T-helper 17 cell (primary cell): ENCODE data around the gene GOLGA6D. TPM values are rescaled to one million over a fixed set of nuclear protein-coding genes. Genes with fewer than 3 reads are reported as not detected.
"Not testable (repeated sequence)": the region's sequence is repeated elsewhere in the genome, so short reads cannot be mapped to it uniquely, and the experiment has no call there.

Experiments
- ATAC-seq: fragments of 150-1000 bp; cut with Tn5 transposase; 2 replicates; pipeline ENCODE4 v1.10.0; 2021; ENCODE audit warnings: mild to moderate bottlenecking, moderate library complexity
- DNase-seq, 3 donors: peaks; one replicate each; pipeline versions ENCODE4 v3.0.0 to v3.0.0-alpha.2; 2020 to 2021
- H3K9me3 ChIP-seq: one replicate; pipeline ENCODE4 v1.7.0; 2013; ENCODE audit warnings: low read length, mild to moderate bottlenecking; ENCODE audit not compliant: control insufficient read depth, poor library complexity, severe bottlenecking
- H3K27ac Mint-ChIP-seq: one replicate; pipeline ENCODE4 v1.8.0; 2022; ENCODE audit warnings: mild to moderate bottlenecking, moderate library complexity, mixed read lengths
- H3K27me3 Mint-ChIP-seq: one replicate; pipeline ENCODE4 v1.8.0; 2022; ENCODE audit warnings: mixed read lengths
- H3K36me3 Mint-ChIP-seq: one replicate; pipeline ENCODE4 v1.8.0; 2022; ENCODE audit warnings: low read depth, mixed read lengths
- H3K4me1 Mint-ChIP-seq: one replicate; pipeline ENCODE4 v1.8.0; 2022; ENCODE audit warnings: mild to moderate bottlenecking, mixed read lengths
- H3K4me3 Mint-ChIP-seq: one replicate; pipeline ENCODE4 v1.8.0; 2022; ENCODE audit warnings: mild to moderate bottlenecking, moderate library complexity, mixed read lengths
- total RNA-seq, 4 donors: library from RNA in 2 of 4; stranded (reverse) in 2 of 4; gene quantifications; one replicate each; pipeline ENCODE4 v1.2.3 and lab custom pipeline; 2022 to 2026

Gene GOLGA6D, protein sequence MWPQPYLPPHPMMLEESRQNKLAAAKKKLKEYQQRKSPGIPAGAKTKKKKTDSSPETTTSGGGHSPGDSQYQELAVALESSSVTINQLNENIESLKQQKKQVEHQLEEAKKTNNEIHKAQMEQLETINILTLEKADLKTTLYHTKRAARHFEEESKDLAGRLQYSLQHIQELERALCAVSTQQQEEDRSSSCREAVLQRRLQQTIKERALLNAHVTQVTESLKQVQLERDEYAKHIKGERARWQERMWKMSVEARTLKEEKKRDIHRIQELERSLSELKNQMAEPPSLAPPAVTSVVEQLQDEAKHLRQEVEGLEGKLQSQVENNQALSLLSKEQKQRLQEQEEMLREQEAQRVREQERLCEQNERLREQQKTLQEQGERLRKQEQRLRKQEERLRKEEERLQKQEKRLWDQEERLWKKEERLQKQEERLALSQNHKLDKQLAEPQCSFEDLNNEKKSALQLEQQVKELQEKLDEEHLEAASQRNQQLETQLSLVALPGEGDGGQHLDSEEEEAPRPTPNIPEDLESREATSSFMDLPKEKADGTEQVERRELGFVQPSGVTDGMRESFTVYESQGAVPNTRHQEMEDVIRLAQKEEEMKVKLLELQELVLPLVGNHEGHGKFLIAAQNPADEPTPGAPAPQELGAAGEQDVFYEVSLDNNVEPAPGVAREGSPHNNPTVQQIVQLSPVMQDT
- under 1 TPM in 1 of 2 donors, not detected in 1; 0.10 TPM for total RNA-seq
- total RNA-seq (lab: John Stamatoyannopoulos, UW), result 0 reads per million in 2 donors

- not testable (repeated sequence) for ATAC-seq, DNase-seq, H3K27ac Mint-ChIP-seq, H3K9me3 ChIP-seq, H3K4me3 Mint-ChIP-seq, H3K27me3 Mint-ChIP-seq, H3K4me1 Mint-ChIP-seq, H3K36me3 Mint-ChIP-seq
Observed at GRCh38 chr15:75282572-75282971, at the start of gene GOLGA6D. Gene GOLGA6D, plus strand, starts transcription at chr15:75282835. Its CDS starts 41 bp downstream, at chr15:75282876.

DNA sequence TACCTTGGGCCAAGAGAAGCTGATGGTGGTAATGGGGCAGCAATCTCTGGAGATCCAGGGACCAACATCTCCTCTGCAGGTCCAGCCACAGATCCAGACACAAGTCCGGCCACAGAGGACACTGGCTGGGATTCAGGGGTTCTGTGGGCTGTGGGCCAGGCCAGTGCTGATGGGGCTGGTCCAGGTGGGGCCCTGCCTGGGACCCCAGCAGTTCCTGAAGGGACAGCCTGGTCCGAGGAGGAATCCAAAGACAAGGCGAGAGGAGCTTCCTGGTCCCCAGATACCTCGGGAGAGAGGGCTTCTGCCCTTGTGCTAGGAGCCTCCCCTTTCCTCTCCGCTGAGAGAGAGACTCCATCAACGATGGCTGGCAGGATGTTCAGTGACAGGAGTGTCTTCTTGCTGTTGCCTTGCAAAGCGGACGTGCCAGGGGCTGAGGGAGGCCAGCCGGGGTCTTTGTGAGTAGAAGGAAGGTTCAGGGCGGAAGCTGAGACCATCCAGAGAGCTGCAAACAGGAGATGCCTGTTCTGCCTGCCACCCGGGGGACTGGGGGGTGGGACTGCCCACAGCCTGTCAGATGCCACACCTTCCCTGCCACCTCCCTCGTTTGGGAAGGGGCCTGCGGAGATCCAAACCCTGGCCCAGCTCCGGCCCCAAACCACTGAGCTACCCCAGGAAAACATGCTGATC is 49.0 kb upstream of the GOLGA6D start:
- Mint-ChIP-seq H3K4me3 (no peak overlapping the region), H3K27me3 (peaks cover 33% of the 10 kb centered on the region), H3K4me1 (peaks cover 2% of the 10 kb centered on the region), H3K27ac (peak overlapping the region; percentile 14), H3K36me3 (peaks cover 9% of the 10 kb centered on the region)
- ATAC-seq (no peak), DNase-seq (no peak)
- H3K9me3 ChIP-seq, result no peaks in the 10 kb centered on the region

GRCh38 chr15:75234191-75234810 is 48.3 kb upstream of the GOLGA6D start:
- ATAC-seq, result no peak
- peaks cover 9% of the 10 kb centered on the region for H3K36me3 Mint-ChIP-seq
- DNase-seq, result no peak
- H3K4me3 Mint-ChIP-seq, result no peak overlapping the region
- H3K27me3 Mint-ChIP-seq, result peaks cover 38% of the 10 kb centered on the region
- no peaks in the 10 kb centered on the region for H3K9me3 ChIP-seq
- peaks cover 2% of the 10 kb centered on the region for H3K4me1 Mint-ChIP-seq
- peak overlapping the region; percentile 14 for H3K27ac Mint-ChIP-seq

GRCh38 chr15:75235051-75235673 is 47.5 kb upstream of the GOLGA6D start:
- H3K27me3 Mint-ChIP-seq, result peaks cover 39% of the 10 kb centered on the region
- no peak overlapping the region for H3K27ac Mint-ChIP-seq
- no peaks in the 10 kb centered on the region for H3K9me3 ChIP-seq
- no peak overlapping the region for H3K4me3 Mint-ChIP-seq
- peaks cover 9% of the 10 kb centered on the region for H3K36me3 Mint-ChIP-seq
- ATAC-seq (no peak), DNase-seq (no peak)
- H3K4me1 Mint-ChIP-seq, result peaks cover 2% of the 10 kb centered on the region

DNA sequence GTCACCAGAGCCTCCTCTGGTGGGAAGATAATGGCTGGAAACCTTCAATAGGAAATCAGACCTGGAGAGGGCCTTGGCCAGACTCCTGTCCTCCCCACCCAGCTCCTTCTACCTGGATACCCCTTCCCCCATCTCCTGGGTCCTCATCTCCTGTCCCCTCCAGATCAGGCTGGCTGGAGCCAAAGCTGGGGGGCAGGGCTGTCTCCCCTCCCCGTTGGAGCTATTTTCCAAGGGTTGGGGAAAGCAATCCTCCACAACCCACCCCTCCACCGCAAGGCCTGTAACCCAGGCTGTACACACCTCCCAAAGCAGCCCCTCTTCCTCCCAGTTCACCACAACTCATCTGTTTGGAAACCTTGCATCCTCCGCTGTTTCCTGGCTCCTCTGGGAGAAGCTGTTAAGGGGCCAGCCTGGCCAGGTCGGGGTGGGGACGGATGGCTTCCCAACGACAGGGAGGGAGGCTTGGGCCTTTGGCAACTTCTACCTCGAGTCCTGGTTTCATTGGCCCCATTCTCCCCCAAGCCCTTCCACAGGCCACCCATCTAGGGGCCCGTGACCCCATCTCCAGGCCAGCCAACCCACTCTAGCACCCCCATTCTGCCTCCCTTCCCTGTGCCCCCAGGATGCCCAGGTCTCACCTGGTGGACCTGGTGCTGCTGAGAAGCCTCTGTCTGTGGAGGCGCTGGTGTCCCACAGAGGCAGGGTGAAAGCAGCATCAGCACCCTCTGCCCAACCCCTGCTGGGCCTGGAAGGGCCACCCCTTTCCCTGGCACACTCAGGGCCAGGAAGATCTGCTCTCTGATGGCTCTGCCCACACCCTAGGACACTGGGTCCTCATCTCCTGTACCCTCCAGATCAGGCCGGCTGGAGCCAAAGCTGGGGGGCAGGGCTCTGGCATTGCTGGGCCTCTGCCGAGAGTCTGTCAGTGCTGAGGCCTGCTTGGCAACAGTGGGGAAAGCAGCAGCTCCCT is 46.6 kb upstream of the GOLGA6D start:
- no peak for DNase-seq
- Mint-ChIP-seq H3K27ac (no peak overlapping the region), H3K4me3 (no peak overlapping the region), H3K36me3 (peaks cover 9% of the 10 kb centered on the region), H3K4me1 (no peaks in the 10 kb centered on the region), H3K27me3 (peaks cover 47% of the 10 kb centered on the region)
- no peaks in the 10 kb centered on the region for H3K9me3 ChIP-seq
- no peak for ATAC-seq

- no peak overlapping the region for H3K4me3 Mint-ChIP-seq
- no peaks in the 10 kb centered on the region for H3K4me1 Mint-ChIP-seq
- no peaks in the 10 kb centered on the region for H3K9me3 ChIP-seq
- ATAC-seq, result no peak
- no peak overlapping the region for H3K27ac Mint-ChIP-seq
- DNase-seq, result no peak
- H3K27me3 Mint-ChIP-seq, result peaks cover 37% of the 10 kb centered on the region
- peaks cover 5% of the 10 kb centered on the region for H3K36me3 Mint-ChIP-seq
Observed at GRCh38 chr15:75237316-75237982, 45.2 kb upstream of the GOLGA6D start.

DNA sequence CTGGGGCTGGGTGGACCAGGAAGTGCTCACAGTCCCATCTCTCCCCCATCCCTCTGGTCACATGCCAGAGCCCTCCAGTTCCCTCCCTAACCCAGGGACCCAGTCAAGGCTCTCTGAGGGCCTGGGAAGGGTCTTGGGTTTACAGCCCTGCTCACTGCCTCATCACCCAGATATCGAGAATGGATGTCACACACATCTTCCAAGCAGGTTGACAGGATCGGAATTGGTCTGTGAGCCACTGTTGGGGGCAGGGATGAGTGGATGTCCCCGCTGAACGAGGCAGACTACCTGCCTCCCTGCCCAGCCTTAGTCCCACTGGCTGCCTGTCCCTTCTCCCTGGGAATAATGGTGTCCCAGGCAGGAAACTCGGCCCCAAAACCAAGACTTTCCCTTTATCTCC is 44.5 kb upstream of the GOLGA6D start:
- no peaks in the 10 kb centered on the region for H3K4me1 Mint-ChIP-seq
- H3K27me3 Mint-ChIP-seq, result peaks cover 30% of the 10 kb centered on the region
- no peak overlapping the region for H3K27ac Mint-ChIP-seq
- no peak overlapping the region for H3K4me3 Mint-ChIP-seq
- H3K36me3 Mint-ChIP-seq, result peaks cover 3% of the 10 kb centered on the region
- no peaks in the 10 kb centered on the region for H3K9me3 ChIP-seq
- DNase-seq (no peak), ATAC-seq (no peak)

DNA sequence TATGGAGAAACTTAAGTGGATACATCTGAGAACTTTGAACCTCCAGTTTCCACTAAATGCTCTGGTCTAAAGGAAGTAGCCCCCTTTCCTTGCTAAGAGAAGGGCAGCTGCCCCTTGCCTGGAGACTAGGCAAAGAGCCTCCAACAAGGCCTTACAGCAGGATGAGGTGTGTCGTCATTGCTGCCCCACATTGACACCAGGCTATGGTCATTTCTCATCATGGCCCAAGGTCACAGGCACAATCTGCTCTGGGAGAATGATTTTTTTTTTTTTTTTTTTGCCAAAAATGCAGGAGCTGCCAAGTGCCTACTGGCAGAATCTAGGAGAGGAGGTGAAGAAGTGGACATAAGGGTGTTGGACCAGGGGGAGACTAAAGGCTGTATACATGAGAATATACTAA is 36.9 kb upstream of the GOLGA6D start:
- H3K36me3 Mint-ChIP-seq, ATAC-seq, H3K9me3 ChIP-seq, H3K4me3 Mint-ChIP-seq, H3K27ac Mint-ChIP-seq, H3K4me1 Mint-ChIP-seq, DNase-seq: not testable (repeated sequence)
- peaks cover 35% of the 10 kb centered on the region for H3K27me3 Mint-ChIP-seq

GRCh38 chr15:75248991-75249390 is 33.6 kb upstream of the GOLGA6D start:
- H3K9me3 ChIP-seq, H3K36me3 Mint-ChIP-seq, H3K4me1 Mint-ChIP-seq, H3K4me3 Mint-ChIP-seq, DNase-seq, H3K27ac Mint-ChIP-seq, ATAC-seq: not testable (repeated sequence)
- peaks cover 39% of the 10 kb centered on the region for H3K27me3 Mint-ChIP-seq

- no peaks in the 10 kb centered on the region for H3K4me1 Mint-ChIP-seq
- no peaks in the 10 kb centered on the region for H3K36me3 Mint-ChIP-seq
- peaks cover 39% of the 10 kb centered on the region for H3K27me3 Mint-ChIP-seq
- H3K9me3 ChIP-seq, result no peaks in the 10 kb centered on the region
- no peak overlapping the region for H3K27ac Mint-ChIP-seq
- H3K4me3 Mint-ChIP-seq, result no peak overlapping the region
- ATAC-seq, result no peak
- no peak for DNase-seq
Observed at GRCh38 chr15:75249726-75250125, 32.9 kb upstream of the GOLGA6D start.

DNA sequence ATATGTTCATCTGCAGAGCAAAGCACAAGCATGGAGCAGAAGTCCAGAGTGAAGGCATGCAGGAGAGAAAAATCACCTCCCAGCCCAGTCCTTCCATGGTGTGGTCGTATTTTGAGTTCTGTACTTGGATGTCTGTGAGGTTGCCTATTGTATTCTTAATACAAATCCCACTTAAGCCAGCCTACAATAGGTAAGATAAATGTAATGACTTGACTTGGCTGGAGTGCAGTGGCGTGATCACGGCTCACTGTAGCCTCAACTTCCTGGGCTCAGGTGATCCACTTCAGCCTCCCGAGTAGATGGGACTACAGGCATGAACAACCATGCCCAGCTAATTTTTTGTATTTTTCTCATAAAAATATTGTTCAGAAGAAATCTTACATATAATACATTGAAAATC is 31.3 kb upstream of the GOLGA6D start:
- H3K27me3 Mint-ChIP-seq, result peaks cover 32% of the 10 kb centered on the region
- H3K9me3 ChIP-seq, H3K27ac Mint-ChIP-seq, H3K36me3 Mint-ChIP-seq, H3K4me1 Mint-ChIP-seq, DNase-seq, H3K4me3 Mint-ChIP-seq, ATAC-seq: not testable (repeated sequence)
